HG03135 (cell line): ENCODE measurements around the gene TNFRSF17.
"Not testable (repeated sequence)": the region's sequence is repeated elsewhere in the genome, so short reads cannot be mapped to it uniquely, and the experiment has no call there.

Source experiments
- ATAC-seq: cut with Tn5 transposase; IDR thresholded peaks from one replicate; pipeline ENCODE4 v1.9.1; 2021; ENCODE audit warnings: mild to moderate bottlenecking, moderate library complexity; ENCODE audit not compliant: unreplicated experiment

The TNFRSF17 gene

GRCh38 chr16:11968577-11968976 is 3.6 kb downstream of the TNFRSF17 start:
- ATAC-seq: no peak

- ATAC-seq: not testable (repeated sequence)
Observed at GRCh38 chr16:11970292-11970691, 5.3 kb downstream of the TNFRSF17 start.

- no peak for ATAC-seq
Observed at GRCh38 chr16:11972128-11972527, 7.1 kb downstream of the TNFRSF17 start.

GRCh38 chr16:11973070-11973469 is 8.1 kb downstream of the TNFRSF17 start:
- ATAC-seq: no peak

- no peak for ATAC-seq
Observed at GRCh38 chr16:11976850-11977375, 11.9 kb downstream of the TNFRSF17 start.

- no peak for ATAC-seq
Observed at GRCh38 chr16:11977376-11978041, 12.5 kb downstream of the TNFRSF17 start.

- ATAC-seq: no peak
Observed at GRCh38 chr16:11978080-11978479, 13.1 kb downstream of the TNFRSF17 start.

GRCh38 chr16:11979013-11979672 is 14.1 kb downstream of the TNFRSF17 start:
- no peak for ATAC-seq

- peak; percentile 43 for ATAC-seq
Observed at GRCh38 chr16:11980136-11980844, 15.3 kb downstream of the TNFRSF17 start.

GRCh38 chr16:11985250-11985649 is 20.2 kb downstream of the TNFRSF17 start:
- ATAC-seq: no peak

GRCh38 chr16:11986521-11987057 is 21.6 kb downstream of the TNFRSF17 start:
- ATAC-seq: no peak

- no peak for ATAC-seq
Observed at GRCh38 chr16:11988258-11988978, 23.4 kb downstream of the TNFRSF17 start.

- ATAC-seq: no peak
Observed at GRCh38 chr16:11990702-11991390, 25.8 kb downstream of the TNFRSF17 start.

- ATAC-seq: no peak
Observed at GRCh38 chr16:11992008-11992584, 27.1 kb downstream of the TNFRSF17 start.

- no peak for ATAC-seq
Observed at GRCh38 chr16:11992586-11993524, 27.8 kb downstream of the TNFRSF17 start.

GRCh38 chr16:11994143-11995119 is 29.4 kb downstream of the TNFRSF17 start:
- ATAC-seq: no peak
